IPS-15b (cell line): ENCODE results near the gene NLRP5.

Experiments used
- H3K27me3 ChIP-seq: one replicate; pipeline ENCODE4 v1.6.1; 2013; ENCODE audit warnings: low read length; ENCODE audit not compliant: control insufficient read depth, insufficient read depth
- H3K36me3 ChIP-seq: one replicate; pipeline ENCODE4 v1.6.1; 2013; ENCODE audit warnings: low read length; ENCODE audit not compliant: control insufficient read depth, insufficient read depth
- H3K4me1 ChIP-seq: one replicate; pipeline ENCODE4 v1.6.1; 2013; ENCODE audit warnings: mild to moderate bottlenecking, low read length; ENCODE audit not compliant: control insufficient read depth, insufficient read depth
- H3K4me3 ChIP-seq: one replicate; pipeline ENCODE4 v1.5.1; 2013; ENCODE audit warnings: low read depth, low read length
- H3K9ac ChIP-seq: one replicate; pipeline ENCODE4 v1.6.1; 2013; ENCODE audit warnings: low read depth, mild to moderate bottlenecking, low read length
- H3K9me3 ChIP-seq: one replicate; pipeline ENCODE4 v1.6.1; 2013; ENCODE audit warnings: mild to moderate bottlenecking, low read length; ENCODE audit not compliant: control insufficient read depth, insufficient read depth

The NLRP5 gene

DNA sequence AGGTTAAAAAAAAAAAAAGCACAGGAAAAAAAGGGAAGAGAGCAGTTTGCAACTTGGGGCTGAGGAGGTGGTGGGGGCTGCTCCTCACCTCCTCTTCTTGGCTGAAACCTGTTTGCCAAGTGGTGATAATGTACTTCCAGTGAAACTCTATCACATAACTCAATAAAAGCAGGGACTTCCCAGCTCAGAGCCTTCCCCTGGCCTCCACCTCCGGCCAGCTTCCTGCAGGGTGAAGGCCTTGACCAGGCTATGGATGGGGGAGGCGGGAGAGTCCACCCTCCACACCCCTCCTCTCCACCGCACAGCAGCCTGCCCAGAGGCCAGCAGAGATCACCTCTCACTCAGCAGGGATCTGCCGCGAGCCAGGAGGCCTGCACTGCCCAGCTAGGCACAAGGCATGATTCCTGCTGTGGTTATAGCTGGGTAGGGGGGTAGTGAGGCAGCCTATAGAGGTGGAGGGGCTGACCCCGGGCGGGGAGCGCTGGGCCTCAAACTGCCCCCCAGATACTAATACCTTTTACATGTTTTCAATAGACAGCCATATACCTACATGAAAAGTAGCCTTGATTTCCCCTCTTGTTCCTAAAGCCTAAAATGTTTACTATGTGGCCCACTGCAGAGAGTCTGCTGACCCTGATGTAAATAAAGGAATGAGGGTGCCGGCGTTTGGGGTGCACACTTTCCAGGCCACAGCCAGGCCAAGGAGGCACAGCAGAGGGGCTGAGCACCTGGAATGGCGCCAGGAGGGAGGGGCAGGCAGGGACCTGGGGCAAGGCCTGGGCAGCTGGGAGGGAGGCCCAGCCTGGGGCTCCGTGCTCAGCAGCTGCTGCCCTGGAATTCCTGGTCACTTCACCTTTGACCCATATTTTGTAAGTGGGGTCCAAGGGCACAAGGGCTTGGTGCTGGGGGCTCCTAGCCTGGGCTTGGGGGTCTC, 124.2 kb downstream of the NLRP5 start:
- Histone ChIP-seq H3K4me1 (peaks cover 29% of the 10 kb centered on the region), H3K4me3 (no peak overlapping the region), H3K9ac (no peak overlapping the region), H3K27me3 (no peaks in the 10 kb centered on the region), H3K36me3 (peaks cover 3% of the 10 kb centered on the region), H3K9me3 (no peaks in the 10 kb centered on the region)
